Right cardiac atrium (tissue), 5 donors: ENCODE results near the gene MCC. TPM values are rescaled to one million over a fixed set of nuclear protein-coding genes. Genes with fewer than 3 reads are reported as not detected.
A peak's percentile ranks its signal among the peaks of the same experiment; 100 is the strongest.

Experiments used
- ATAC-seq, 2 donors: fragments of 200-7000 bp; cut with Tn5 transposase; one replicate each; pipeline versions ENCODE4 v1.8.0 to v1.9.1; 2020; ENCODE audit warnings: moderate library complexity in 2 of 2, mild to moderate bottlenecking in 1 of 2
- DNase-seq, 3 donors: peaks; one replicate each; pipeline ENCODE4 v3.0.0-alpha.2; 2020
- H3K27ac ChIP-seq: one replicate; pipeline ENCODE4 v1.5.1; 2013; ENCODE audit warnings: mild to moderate bottlenecking, low read length, control low read depth, moderate library complexity
- H3K27me3 ChIP-seq: one replicate; pipeline ENCODE4 v1.6.1; 2013; ENCODE audit not compliant: control insufficient read depth, insufficient read depth
- H3K4me1 ChIP-seq: one replicate; pipeline ENCODE4 v1.6.1; 2013; ENCODE audit warnings: low read length; ENCODE audit not compliant: control insufficient read depth, insufficient read depth
- H3K4me3 ChIP-seq: one replicate; pipeline ENCODE4 v1.5.1; 2013; ENCODE audit warnings: low read length, control low read depth
- H3K9me3 ChIP-seq: one replicate; pipeline ENCODE4 v1.6.1; 2013; ENCODE audit warnings: low read length; ENCODE audit not compliant: control insufficient read depth
- WGBS: extraction: QIAGEN DNeasy Blood & Tissue Kit; methylation state at CpG from one replicate; pipeline ENCODE4 v1.1.7; 2013; 5-methylcytosine and 5-hydroxymethylcytosine counted together
- intact Hi-C, 4 donors: fragments of 100-400 bp; cut with DNase I; formaldehyde crosslinking; loops; one replicate each; pipeline versions ENCODE4 v1.11.0 to v1.14.0; 2022 to 2023
- polyA plus RNA-seq: library from polyadenylated mRNA; stranded (reverse); fragments of 200-250 nt; gene quantifications from one replicate; pipeline ENCODE4 v1.2.3, GENCODE V29; 2013
- total RNA-seq, 4 donors: library from RNA; stranded (reverse); fragmentation: NEBNext Ultra II Directional; extraction: Animal tissue kit (Norgen Biotek cat#: 25700); gene quantifications; one replicate each; pipeline ENCODE4 v1.2.1, GENCODE V29; 2021
- donor health status: healthy with polysubstance abuse.
- donor health status: DM: no; HTN: yes; CAD: no.
- donor health status: DM: no; HTN: no; CAD: no.
- donor health status: DM: no; HTN: yes; CAD: no; lungs with severe emphysema.
- donor health status: DM: yes; HTN: yes; CAD: no.

Gene MCC
- total and polyA plus RNA-seq, 5 donors, result 6.9 to 33.6 (median 27.0) TPM

GRCh38 chr5:113344973-113345940 is 143.0 kb downstream of the MCC start:
- WGBS, result 89% methylated on average over 5 of the region's 5 CpGs
- intact Hi-C loops, result no loop called here
- Histone ChIP-seq H3K4me1 (no peaks in the 10 kb centered on the region), H3K9me3 (no peaks in the 10 kb centered on the region), H3K4me3 (no peak overlapping the region), H3K27me3 (no peaks in the 10 kb centered on the region), H3K27ac (no peak overlapping the region)
- ATAC-seq (no peak), DNase-seq (peak in 1 of 3 donors; percentile 31)

- intact Hi-C loops, result no loop called here
- no peak for DNase-seq
- Histone ChIP-seq H3K4me3 (no peak overlapping the region), H3K27ac (peak overlapping the region; percentile 57), H3K4me1 (peaks cover 3% of the 10 kb centered on the region), H3K9me3 (no peaks in the 10 kb centered on the region), H3K27me3 (no peaks in the 10 kb centered on the region)
- peak; percentile 76 for ATAC-seq
- 37% methylated on average over 3 of the region's 3 CpGs for WGBS
These were observed 144.9 kb downstream of the MCC start for GRCh38 chr5:113343343-113343742.

DNA sequence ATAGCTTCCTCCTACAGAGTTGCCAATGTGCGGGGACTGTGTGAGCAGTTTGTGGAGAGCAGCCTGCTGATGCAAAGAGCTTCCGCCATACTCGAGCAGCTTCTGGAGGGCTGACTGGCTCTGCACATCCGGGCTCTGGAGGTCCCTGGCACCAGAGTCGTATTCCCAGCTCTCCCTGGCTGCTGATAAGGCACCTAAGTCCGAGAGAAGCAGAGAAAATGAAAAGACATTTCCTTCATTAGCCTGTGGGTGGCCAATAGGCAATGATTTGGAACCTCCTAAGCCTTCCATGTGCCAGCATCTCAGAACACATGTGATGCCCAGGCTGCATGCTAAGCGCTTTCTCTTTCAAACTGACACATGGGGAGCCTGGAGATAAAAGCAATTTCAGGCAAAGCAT is 147.7 kb downstream of the MCC start:
- Histone ChIP-seq H3K9me3 (no peaks in the 10 kb centered on the region), H3K27ac (no peak overlapping the region), H3K27me3 (no peaks in the 10 kb centered on the region), H3K4me3 (no peak overlapping the region), H3K4me1 (peaks cover 4% of the 10 kb centered on the region)
- peak; percentile 50 to 78 (median 72) for DNase-seq
- ATAC-seq, result peak; percentile 63 to 67
- intact Hi-C loops, result no loop called here
- WGBS, result 38% methylated on average over 7 of the region's 7 CpGs

DNA sequence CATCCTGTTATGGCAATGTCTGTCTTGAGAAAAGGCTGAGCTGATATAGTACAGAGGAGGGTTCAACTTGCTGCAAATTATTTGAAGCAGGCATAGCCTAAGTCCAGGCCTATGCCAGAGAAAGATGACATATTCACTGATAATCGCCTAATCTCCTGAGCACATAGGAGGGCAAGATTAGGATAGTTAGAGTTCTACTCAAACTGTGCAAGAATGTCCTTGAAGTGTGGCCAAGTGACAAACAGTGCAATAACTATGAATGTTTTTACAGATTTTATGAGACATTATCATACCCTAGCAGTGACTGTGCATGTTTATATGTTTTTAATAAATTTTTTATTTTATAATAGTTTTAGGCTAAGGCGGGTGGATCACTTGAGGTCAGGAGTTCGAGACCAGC is 149.6 kb downstream of the MCC start:
- WGBS, result 77% methylated on average over 3 of the region's 3 CpGs

DNA sequence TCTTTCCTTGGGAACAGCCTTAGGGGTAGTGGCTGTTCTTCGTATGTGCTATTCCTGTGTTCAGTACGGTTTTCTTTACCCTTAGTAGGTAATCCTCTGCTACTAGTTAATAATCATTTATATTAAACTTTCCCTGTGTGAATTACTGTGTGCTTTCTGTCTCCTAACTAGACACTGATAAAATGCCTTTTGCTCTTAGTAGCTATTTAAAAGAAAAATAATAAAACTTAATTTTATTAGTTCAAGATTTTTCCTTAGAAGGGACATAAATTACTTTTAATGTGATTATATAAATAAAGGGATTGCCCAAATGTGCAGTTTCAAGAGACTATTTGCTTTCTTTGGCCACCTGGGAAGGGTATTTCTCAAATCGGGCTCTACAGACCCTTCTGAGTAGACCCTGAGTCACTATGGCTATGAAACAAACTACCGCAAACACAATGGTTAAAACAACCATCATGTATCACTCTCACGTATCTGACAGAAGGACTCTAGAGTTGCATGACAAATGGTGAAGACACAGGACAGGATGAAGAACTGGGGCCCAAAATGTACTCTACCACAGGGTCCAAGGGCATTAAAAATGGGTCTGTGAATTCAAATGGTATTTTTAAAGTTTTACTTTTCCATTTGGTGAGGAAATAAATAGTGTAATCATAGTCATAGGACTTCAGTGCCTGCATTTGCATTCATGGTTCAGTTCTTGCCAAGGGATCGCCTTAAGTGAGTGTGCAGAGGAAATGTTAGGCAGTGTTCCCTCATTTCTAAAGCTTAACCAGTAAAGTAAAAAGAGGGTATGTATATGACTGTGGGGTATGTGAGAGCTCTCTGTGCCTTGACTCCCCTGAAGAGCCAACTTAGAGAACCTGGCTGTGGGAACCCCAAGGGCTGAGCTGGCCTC is 150.5 kb downstream of the MCC start:
- Histone ChIP-seq H3K9me3 (no peaks in the 10 kb centered on the region), H3K4me1 (peaks cover 4% of the 10 kb centered on the region), H3K27ac (no peak overlapping the region), H3K27me3 (no peaks in the 10 kb centered on the region), H3K4me3 (no peak overlapping the region)
- intact Hi-C loops, result loop anchor here in 2 of 4 donors (10.0 kb wide), 1 partner anchor 343 kb away; no protein-coding TSS in a partner anchor
- ATAC-seq (no peak), DNase-seq (no peak)
- WGBS, result 87% methylated on average over 6 of the region's 6 CpGs

More for the DNA sequence above, 149.6 kb downstream of the MCC start:
- intact Hi-C loops, result loop anchor here in 2 of 4 donors (10.0 kb wide), 1 partner anchor 344 kb away; no protein-coding TSS in a partner anchor
- no peaks in the 10 kb centered on the region for H3K27me3 ChIP-seq
- peak in 1 of 2 donors; percentile 12 for ATAC-seq
- no peaks in the 10 kb centered on the region for H3K9me3 ChIP-seq
- no peak overlapping the region for H3K27ac ChIP-seq
- peaks cover 4% of the 10 kb centered on the region for H3K4me1 ChIP-seq
- no peak for DNase-seq
- H3K4me3 ChIP-seq, result no peak overlapping the region

DNA sequence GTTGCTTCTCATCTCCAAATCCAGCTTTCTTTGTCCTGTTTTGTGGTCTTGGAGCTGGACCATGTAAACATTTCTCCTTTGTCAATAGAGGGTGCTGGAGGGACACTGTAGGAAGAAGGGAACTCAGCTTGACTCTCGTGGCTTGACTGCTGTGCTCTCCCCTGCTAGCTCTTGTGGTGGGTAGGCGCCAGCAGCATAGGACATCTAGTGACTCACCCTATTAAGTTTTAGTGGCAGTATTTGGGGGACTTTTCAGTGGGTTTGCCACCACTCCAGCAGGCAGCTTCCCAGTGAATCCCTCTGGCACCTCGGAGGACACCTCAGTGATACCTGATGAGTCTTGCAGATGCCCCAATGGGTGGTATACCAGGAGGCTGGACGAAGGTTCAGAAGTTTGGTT is 151.3 kb downstream of the MCC start:
- Histone ChIP-seq H3K27me3 (no peaks in the 10 kb centered on the region), H3K27ac (no peak overlapping the region), H3K4me1 (peaks cover 4% of the 10 kb centered on the region), H3K9me3 (no peaks in the 10 kb centered on the region), H3K4me3 (no peak overlapping the region)
- intact Hi-C loops, result loop anchor here in 2 of 4 donors (10.0 kb wide), 1 partner anchor 342 kb away; no protein-coding TSS in a partner anchor
- DNase-seq (peak; percentile 67 to 77 (median 74)), ATAC-seq (peak; percentile 90 to 91)
- WGBS, result 57% methylated on average over 4 of the region's 4 CpGs

- WGBS, result 97% methylated on average over 1 of the region's 1 CpG
- Histone ChIP-seq H3K27me3 (no peaks in the 10 kb centered on the region), H3K9me3 (no peaks in the 10 kb centered on the region), H3K27ac (no peak overlapping the region), H3K4me3 (no peak overlapping the region), H3K4me1 (peaks cover 2% of the 10 kb centered on the region)
- intact Hi-C loops, result loop anchor here in 2 of 4 donors (10.0 kb wide), 1 partner anchor 339 kb away; no protein-coding TSS in a partner anchor
- no peak for DNase-seq
- no peak for ATAC-seq
These were observed 154.8 kb downstream of the MCC start for GRCh38 chr5:113333411-113333810.

DNA sequence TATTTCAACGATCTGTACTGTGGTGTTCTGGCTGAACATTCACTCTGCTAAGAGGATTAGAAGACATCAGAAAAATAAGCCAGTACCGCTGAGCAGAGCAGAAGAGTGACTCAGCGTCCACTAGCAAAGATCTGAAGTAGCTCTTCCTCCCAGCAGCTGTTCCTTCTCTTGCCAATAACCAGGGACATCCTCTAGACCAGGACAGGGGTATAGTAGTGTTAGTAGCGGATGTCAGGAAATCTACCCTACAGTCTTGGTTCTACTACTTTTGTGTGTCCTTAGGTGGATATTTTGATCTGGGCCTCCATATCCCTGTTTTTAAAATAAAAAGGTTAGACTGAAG is 157.1 kb downstream of the MCC start:
- intact Hi-C loops, result loop anchor here in 2 of 4 donors (10.0 kb wide), 1 partner anchor 336 kb away; no protein-coding TSS in a partner anchor
- H3K27ac ChIP-seq, result no peak overlapping the region
- DNase-seq (no peak), ATAC-seq (peak; percentile 77 to 84)
- WGBS, result 60% methylated on average over 4 of the region's 4 CpGs
- H3K4me1 ChIP-seq, result no peaks in the 10 kb centered on the region
- no peaks in the 10 kb centered on the region for H3K9me3 ChIP-seq
- H3K27me3 ChIP-seq, result no peaks in the 10 kb centered on the region
- H3K4me3 ChIP-seq, result no peak overlapping the region

GRCh38 chr5:113330533-113331208 is 157.6 kb downstream of the MCC start:
- peak; percentile 49 to 76 (median 57) for DNase-seq
- Histone ChIP-seq H3K4me3 (no peak overlapping the region), H3K4me1 (no peaks in the 10 kb centered on the region), H3K27ac (no peak overlapping the region), H3K27me3 (no peaks in the 10 kb centered on the region), H3K9me3 (no peaks in the 10 kb centered on the region)
- WGBS, result 15% methylated on average over 4 of the region's 4 CpGs
- peak; percentile 64 to 77 for ATAC-seq
- intact Hi-C loops, result loop anchor here in 2 of 4 donors (10.0 kb wide), 1 partner anchor 336 kb away; no protein-coding TSS in a partner anchor

GRCh38 chr5:113329981-113330380 is 158.3 kb downstream of the MCC start:
- no peak overlapping the region for H3K27ac ChIP-seq
- 70% methylated on average over 2 of the region's 2 CpGs for WGBS
- intact Hi-C loops, result loop anchor here in 2 of 4 donors (10.0 kb wide), 2 partner anchors 275 to 335 kb away; no protein-coding TSS in a partner anchor
- H3K4me3 ChIP-seq, result no peak overlapping the region
- H3K27me3 ChIP-seq, result no peaks in the 10 kb centered on the region
- ATAC-seq (no peak), DNase-seq (no peak)
- H3K9me3 ChIP-seq, result no peaks in the 10 kb centered on the region
- H3K4me1 ChIP-seq, result no peaks in the 10 kb centered on the region
